Activated naive CD4-positive, alpha-beta T cell treated with Interleukin-2 at 50 U/mL for 16 hours (primary cell): ENCODE measurements around the gene MDM4.
"Not testable (repeated sequence)": the region's sequence is repeated elsewhere in the genome, so short reads cannot be mapped to it uniquely, and the experiment has no call there.

Experiments
- DNase-seq: peaks from one replicate; pipeline ENCODE4 v3.0.0-alpha.2; 2020

The MDM4 gene

GRCh38 chr1:204516180-204516879 lies at the start of gene MDM4:
Gene MDM4, plus strand, starts transcription at chr1:204516406. Its CDS starts 9,113 bp downstream, at chr1:204525519.
- peak; percentile 95 for DNase-seq

GRCh38 chr1:204466416-204467405 lies 49.5 kb upstream of the MDM4 start:
- DNase-seq, result no peak

- DNase-seq, result no peak
Observed at GRCh38 chr1:204468206-204468605, 48.0 kb upstream of the MDM4 start.

GRCh38 chr1:204468766-204469302 lies 47.4 kb upstream of the MDM4 start:
- no peak for DNase-seq

- DNase-seq, result no peak
Observed at GRCh38 chr1:204469304-204469703, 46.9 kb upstream of the MDM4 start.

GRCh38 chr1:204471687-204472086 lies 44.5 kb upstream of the MDM4 start:
- DNase-seq, result no peak

GRCh38 chr1:204472660-204473059 lies 43.5 kb upstream of the MDM4 start:
- no peak for DNase-seq

GRCh38 chr1:204473400-204473965 lies 42.7 kb upstream of the MDM4 start:
- no peak for DNase-seq

GRCh38 chr1:204475656-204476432 lies 40.4 kb upstream of the MDM4 start:
- no peak for DNase-seq

GRCh38 chr1:204476563-204476962 lies 39.6 kb upstream of the MDM4 start:
- no peak for DNase-seq

- no peak for DNase-seq
Observed at GRCh38 chr1:204477036-204477740, 39.0 kb upstream of the MDM4 start.

- DNase-seq, result no peak
Observed at GRCh38 chr1:204478172-204478899, 37.9 kb upstream of the MDM4 start.

- no peak for DNase-seq
Observed at GRCh38 chr1:204478921-204479320, 37.3 kb upstream of the MDM4 start.

- no peak for DNase-seq
Observed at GRCh38 chr1:204479387-204480136, 36.6 kb upstream of the MDM4 start.

GRCh38 chr1:204480515-204480914 lies 35.7 kb upstream of the MDM4 start:
- DNase-seq, result no peak

GRCh38 chr1:204483791-204484190 lies 32.4 kb upstream of the MDM4 start:
- DNase-seq, result no peak

GRCh38 chr1:204486513-204487255 lies 29.5 kb upstream of the MDM4 start:
- not testable (repeated sequence) for DNase-seq

- no peak for DNase-seq
Observed at GRCh38 chr1:204487256-204487615, 29.0 kb upstream of the MDM4 start.

GRCh38 chr1:204491655-204492054 lies 24.6 kb upstream of the MDM4 start:
- DNase-seq, result no peak
